Measurements from ENCODE around the gene PFKFB1. TPM values are rescaled to one million over a fixed set of nuclear protein-coding genes. Genes with fewer than 3 reads are reported as not detected.

The PFKFB1 gene
- total and polyA plus RNA-seq, 4 donors = 2.9 to 19.2 (median 7.3) TPM

DNA sequence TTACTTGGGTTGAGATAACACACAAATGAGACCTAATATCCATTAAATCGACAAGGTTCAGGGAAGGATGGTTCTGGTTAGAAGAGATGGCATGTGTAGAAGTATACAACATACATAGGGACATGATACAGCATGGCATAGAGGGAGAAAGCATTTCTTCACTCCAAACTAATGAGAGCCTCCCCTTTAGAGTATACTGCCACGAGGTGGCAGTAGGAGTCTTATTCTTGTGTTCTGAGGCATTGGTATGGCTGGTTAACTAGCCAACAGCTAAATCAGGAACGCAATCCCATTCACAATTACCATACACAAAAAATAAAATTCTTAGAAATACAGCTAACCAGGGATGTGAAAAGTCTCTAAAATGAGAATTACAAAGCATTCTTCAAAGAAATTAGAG is 102.4 kb downstream of the PFKFB1 start:
- TF ChIP-seq, protein P1, sequence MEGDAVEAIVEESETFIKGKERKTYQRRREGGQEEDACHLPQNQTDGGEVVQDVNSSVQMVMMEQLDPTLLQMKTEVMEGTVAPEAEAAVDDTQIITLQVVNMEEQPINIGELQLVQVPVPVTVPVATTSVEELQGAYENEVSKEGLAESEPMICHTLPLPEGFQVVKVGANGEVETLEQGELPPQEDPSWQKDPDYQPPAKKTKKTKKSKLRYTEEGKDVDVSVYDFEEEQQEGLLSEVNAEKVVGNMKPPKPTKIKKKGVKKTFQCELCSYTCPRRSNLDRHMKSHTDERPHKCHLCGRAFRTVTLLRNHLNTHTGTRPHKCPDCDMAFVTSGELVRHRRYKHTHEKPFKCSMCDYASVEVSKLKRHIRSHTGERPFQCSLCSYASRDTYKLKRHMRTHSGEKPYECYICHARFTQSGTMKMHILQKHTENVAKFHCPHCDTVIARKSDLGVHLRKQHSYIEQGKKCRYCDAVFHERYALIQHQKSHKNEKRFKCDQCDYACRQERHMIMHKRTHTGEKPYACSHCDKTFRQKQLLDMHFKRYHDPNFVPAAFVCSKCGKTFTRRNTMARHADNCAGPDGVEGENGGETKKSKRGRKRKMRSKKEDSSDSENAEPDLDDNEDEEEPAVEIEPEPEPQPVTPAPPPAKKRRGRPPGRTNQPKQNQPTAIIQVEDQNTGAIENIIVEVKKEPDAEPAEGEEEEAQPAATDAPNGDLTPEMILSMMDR (IDR thresholded peaks at IDR 0.05; ENCODE audit: low read depth, low read length, missing input control) = peak; percentile 55
- TF ChIP-seq FOXA2 (IDR thresholded peaks at IDR 0.05) (no peak), RAD21 (IDR thresholded peaks at IDR 0.05) (peak; percentile 81 to 86)
- H3K27me3 ChIP-seq (ENCODE audit: control insufficient read depth in 4 of 4, insufficient read depth in 4 of 4, low read length in 3 of 4) = no peaks in the 10 kb centered on the region
- 11% methylated on average over 3 of the region's 3 CpGs for WGBS
- DNase-seq (ENCODE audit: low spot score) = no peak
- H3K36me3 ChIP-seq (ENCODE audit: control insufficient read depth in 4 of 4, insufficient read depth in 3 of 4, low read depth in 1 of 4, low read length in 3 of 4) = no peaks in the 10 kb centered on the region
- no peak overlapping the region for H3K9ac ChIP-seq (ENCODE audit: low read depth in 1 of 2, low read length in 2 of 2)
- no peaks in the 10 kb centered on the region for H3K4me1 ChIP-seq (ENCODE audit: control insufficient read depth in 4 of 4, insufficient read depth in 4 of 4, low read length in 3 of 4)
- H3K4me3 ChIP-seq (ENCODE audit: low read depth in 1 of 3, low read length in 3 of 3) = no peak overlapping the region
- H3K9me3 ChIP-seq (ENCODE audit: control insufficient read depth in 4 of 4, low read length in 3 of 4) = no peaks in the 10 kb centered on the region
- H3K27ac ChIP-seq (ENCODE audit: low read depth in 1 of 2, low read length in 2 of 2) = no peak overlapping the region

DNA sequence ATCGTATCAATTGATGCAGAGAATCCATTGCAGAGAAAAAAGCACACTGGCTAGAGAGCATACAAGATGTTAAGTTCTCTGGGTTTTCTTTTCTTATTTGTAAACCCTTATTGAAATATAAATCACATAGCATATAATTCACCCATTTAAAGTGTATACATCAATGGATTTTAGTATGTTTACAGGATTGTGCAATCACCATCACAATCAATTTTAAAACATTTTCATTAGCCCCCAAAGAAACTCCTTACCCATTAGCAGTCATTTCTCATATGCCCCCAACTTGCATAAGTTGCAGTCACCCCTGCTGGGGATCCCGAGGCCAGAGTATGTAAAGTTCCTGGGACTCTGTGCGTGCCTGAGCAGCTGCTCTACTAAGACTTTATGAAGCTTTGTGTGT is 108.2 kb downstream of the PFKFB1 start:
- no peak overlapping the region for H3K9ac ChIP-seq (ENCODE audit: low read depth in 1 of 2, low read length in 2 of 2)
- no peaks in the 10 kb centered on the region for H3K9me3 ChIP-seq (ENCODE audit: control insufficient read depth in 4 of 4, low read length in 3 of 4)
- H3K27me3 ChIP-seq (ENCODE audit: control insufficient read depth in 4 of 4, insufficient read depth in 4 of 4, low read length in 3 of 4) = no peaks in the 10 kb centered on the region
- no peaks in the 10 kb centered on the region for H3K4me1 ChIP-seq (ENCODE audit: control insufficient read depth in 4 of 4, insufficient read depth in 4 of 4, low read length in 3 of 4)
- TF ChIP-seq SP1 (IDR thresholded peaks at IDR 0.05) (no peak), FOXA2 (IDR thresholded peaks at IDR 0.05) (no peak), GABPA (IDR thresholded peaks at IDR 0.05 in 1 of 2, conservative IDR thresholded peaks at IDR 0.05 in 1 of 2) (no peak), YY1 (IDR thresholded peaks at IDR 0.05) (no peak), TAF1 (conservative IDR thresholded peaks at IDR 0.05) (no peak), EGR1 (IDR thresholded peaks at IDR 0.05; ENCODE audit: low read depth in 2 of 2) (no peak), RXRA (IDR thresholded peaks at IDR 0.05) (no peak)
- TF ChIP-seq, protein P2, sequence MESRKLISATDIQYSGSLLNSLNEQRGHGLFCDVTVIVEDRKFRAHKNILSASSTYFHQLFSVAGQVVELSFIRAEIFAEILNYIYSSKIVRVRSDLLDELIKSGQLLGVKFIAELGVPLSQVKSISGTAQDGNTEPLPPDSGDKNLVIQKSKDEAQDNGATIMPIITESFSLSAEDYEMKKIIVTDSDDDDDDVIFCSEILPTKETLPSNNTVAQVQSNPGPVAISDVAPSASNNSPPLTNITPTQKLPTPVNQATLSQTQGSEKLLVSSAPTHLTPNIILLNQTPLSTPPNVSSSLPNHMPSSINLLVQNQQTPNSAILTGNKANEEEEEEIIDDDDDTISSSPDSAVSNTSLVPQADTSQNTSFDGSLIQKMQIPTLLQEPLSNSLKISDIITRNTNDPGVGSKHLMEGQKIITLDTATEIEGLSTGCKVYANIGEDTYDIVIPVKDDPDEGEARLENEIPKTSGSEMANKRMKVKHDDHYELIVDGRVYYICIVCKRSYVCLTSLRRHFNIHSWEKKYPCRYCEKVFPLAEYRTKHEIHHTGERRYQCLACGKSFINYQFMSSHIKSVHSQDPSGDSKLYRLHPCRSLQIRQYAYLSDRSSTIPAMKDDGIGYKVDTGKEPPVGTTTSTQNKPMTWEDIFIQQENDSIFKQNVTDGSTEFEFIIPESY (IDR thresholded peaks at IDR 0.05) = no peak
- TF ChIP-seq, protein P1 (IDR thresholded peaks at IDR 0.05; ENCODE audit: low read depth, low read length, missing input control) = no peak
- H3K4me3 ChIP-seq (ENCODE audit: low read depth in 1 of 3, low read length in 3 of 3) = no peak overlapping the region
- 80% methylated on average over 3 of the region's 3 CpGs for WGBS
- DNase-seq (ENCODE audit: low spot score) = no peak
- H3K27ac ChIP-seq (ENCODE audit: low read depth in 1 of 2, low read length in 2 of 2) = no peak overlapping the region
- no peaks in the 10 kb centered on the region for H3K36me3 ChIP-seq (ENCODE audit: control insufficient read depth in 4 of 4, insufficient read depth in 3 of 4, low read depth in 1 of 4, low read length in 3 of 4)

Small RNAs within 50 kb of the gene (small RNA-seq; reads per million reads assigned to genes)
- gene RF00614 = not detected

Other genes with a start within 250 kb of the PFKFB1 start
- gene ITIH6, start 195.9 kb downstream of the PFKFB1 start, total RNA-seq = not detected
- not detected for gene ITIH6, start 195.9 kb downstream of the PFKFB1 start, polyA plus RNA-seq
- gene MAGED2, start 186.4 kb downstream of the PFKFB1 start, total RNA-seq = 10 to 100 TPM; 26.3 to 93.4 TPM
- gene MAGED2, start 186.4 kb downstream of the PFKFB1 start, polyA plus RNA-seq = 10 to 100 TPM; 25.4 to 36.3 TPM
- gene TRO, start 73.4 kb downstream of the PFKFB1 start, total RNA-seq = 1 to 10 TPM in 1 of 2 donors, under 1 TPM in 1; 0.75 to 5.3 TPM
- gene TRO, start 73.4 kb downstream of the PFKFB1 start, polyA plus RNA-seq = 1 to 10 TPM in 1 of 2 donors, under 1 TPM in 1; 0.35 to 1.8 TPM
- 1 to 10 TPM; 5.0 to 6.5 TPM for gene APEX2, start 6.2 kb upstream of the PFKFB1 start, total RNA-seq
- 1 to 10 TPM; 6.9 to 8.6 TPM for gene APEX2, start 6.2 kb upstream of the PFKFB1 start, polyA plus RNA-seq
- gene ALAS2, start 36.8 kb upstream of the PFKFB1 start, total RNA-seq = 1,000 to 10,000 TPM in 1 of 2 donors, not detected in 1; 1,807 TPM
- under 1 TPM in 1 of 2 donors, not detected in 1; 0.21 TPM for gene ALAS2, start 36.8 kb upstream of the PFKFB1 start, polyA plus RNA-seq
- under 1 TPM in 1 of 2 donors, not detected in 1; 0.28 TPM for gene PAGE2B, start 80.8 kb upstream of the PFKFB1 start, total RNA-seq
- not detected for gene PAGE2B, start 80.8 kb upstream of the PFKFB1 start, polyA plus RNA-seq
- not detected for gene PAGE2, start 94.8 kb upstream of the PFKFB1 start, total RNA-seq
- gene PAGE2, start 94.8 kb upstream of the PFKFB1 start, polyA plus RNA-seq = not detected
- gene PAGE5, start 226.2 kb upstream of the PFKFB1 start, total RNA-seq = not detected
- under 1 TPM; 0.24 to 0.65 TPM for gene PAGE5, start 226.2 kb upstream of the PFKFB1 start, polyA plus RNA-seq